8988T (cell line): Measurements from ENCODE around the gene ERP27.

Experiments
- DNase-seq: peaks from one replicate; pipeline ENCODE4 v3.0.0; 2011

ERP27 gene

DNA sequence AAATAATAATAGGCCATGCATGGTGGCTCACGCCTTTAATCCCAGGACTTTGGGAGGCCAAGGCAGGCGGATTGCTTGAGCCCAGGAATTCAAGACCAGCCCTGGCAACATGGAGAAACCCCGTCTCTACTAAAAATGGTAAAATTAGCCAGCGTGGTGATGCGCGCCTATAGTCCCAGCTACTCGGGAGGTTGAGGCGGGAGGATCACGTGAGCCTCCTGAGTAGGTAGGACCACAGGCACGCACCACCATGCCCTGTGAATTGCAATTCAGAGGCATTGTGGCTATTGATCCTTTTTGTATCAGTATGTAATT, 20.7 kb upstream of the ERP27 start:
- no peak for DNase-seq

DNA sequence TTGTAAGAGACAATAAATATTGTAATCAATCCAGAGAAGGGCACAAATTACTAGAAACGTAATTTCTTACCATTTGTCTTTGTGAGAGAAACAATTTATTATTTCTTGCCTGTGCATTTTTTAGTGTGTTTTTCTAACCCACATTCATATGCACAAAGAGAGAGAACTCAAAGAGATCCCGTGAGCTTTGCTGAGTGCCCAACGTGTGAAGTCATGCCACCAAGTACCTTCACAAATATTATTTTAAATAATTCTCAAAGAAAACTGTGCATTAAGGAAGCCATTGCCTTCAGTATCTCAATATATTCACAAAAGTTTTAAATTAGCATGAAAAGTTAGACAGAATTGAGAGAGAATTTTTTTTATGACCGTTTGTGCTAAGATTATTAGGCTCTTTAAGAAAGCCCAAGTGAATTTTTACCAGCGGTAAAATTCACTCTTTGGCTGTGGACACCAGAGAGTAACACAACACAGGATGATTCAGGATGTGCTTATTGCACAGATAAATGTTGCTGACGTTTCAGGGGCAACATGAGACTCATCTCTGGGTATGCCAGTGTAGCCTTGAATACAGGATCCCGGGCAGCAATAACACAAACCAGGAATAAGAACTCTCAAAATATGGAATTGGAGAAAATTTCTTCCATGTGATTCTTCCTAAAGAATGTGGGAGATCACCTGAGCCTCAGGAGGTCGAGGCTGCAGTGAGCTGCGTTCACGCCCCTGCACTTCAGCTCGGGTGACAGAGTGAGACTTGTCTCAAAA, 20.2 kb upstream of the ERP27 start:
- DNase-seq = no peak

DNA sequence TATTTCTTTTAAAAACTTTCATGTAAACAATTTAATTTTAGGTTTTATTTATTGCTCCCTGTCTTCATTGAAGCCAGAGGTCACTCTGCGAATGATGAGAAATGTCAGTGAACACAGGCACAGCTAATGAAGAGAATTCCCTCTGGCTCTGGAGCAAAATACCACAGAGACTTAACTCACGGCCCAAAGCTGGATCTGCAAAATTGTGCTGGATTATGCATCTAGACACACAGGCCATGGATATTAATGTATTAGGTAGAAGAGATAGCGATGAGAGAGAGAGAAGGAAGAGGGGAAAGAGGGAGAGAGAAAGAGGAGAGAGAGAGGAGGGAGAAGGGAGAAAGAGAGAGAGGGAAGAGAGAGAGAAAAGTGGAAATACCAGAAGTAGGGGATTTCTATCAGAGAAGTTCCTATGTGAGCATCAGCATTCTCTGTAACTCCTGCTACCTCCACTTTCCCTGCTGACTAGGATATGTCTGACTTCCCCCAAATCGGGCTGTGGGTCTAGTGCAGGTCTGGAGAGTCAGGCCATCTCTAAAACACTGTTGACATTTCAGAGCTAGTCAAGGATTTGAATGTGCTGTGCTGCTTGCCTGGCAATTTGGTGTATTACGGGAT, 19.3 kb upstream of the ERP27 start:
- no peak for DNase-seq

DNA sequence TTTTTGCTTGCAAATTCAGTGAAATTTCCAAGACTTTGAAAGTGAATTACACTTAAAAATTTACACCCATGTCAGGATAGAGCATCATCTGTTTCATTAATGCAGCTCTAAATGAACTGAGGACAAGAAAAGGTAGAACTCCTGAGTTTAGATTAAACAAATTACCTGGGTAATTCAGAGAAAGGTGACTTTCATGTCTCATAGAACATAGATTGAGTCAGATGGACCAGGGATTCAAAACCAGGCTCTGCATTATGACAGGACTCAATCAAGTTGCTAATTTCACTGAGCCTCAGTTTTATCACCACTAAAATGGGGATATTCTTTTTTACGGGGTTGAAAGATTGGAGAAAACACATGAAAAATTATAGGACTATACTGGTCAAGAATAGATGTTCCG, 18.6 kb upstream of the ERP27 start:
- DNase-seq = no peak

DNA sequence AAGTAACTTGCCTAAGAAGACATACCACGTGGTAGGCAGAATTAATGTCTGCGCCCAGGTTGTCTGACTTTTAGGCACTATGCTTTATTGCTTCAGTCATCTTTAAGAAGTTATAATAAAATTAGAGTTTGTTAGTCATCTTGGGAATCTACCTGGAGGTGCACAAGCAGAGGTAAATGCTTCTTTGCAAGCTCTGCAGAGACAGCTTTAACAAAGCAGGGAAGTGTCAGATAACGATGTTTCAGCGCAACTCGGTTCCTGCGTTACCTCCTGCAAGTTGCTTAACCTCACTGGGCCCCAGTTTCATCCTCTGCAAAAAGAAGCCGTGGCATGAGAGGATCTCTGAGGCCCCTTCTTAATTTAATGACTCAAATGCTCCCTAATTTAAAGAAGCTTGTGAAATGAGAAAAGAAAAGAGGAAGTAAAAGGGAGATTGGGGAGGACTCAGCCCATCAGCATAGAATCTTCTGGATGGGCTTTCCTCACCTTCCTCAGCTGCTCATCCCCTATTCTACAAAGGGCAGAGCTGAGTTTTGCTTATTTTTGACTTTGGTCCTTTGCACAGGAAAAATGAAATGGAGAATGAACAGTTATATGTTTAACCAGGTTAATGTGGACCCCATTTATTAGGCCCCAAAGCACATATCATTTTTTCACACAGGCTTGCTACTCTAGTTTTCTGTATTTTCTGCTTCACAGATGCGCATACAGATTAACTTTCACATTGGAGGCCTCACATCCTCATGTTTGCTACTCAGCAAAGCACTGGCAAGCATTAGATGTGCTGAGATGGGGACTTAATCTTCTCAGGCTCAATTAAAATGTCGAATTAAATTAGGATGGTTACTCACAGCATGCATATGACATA, 17.9 kb upstream of the ERP27 start:
- no peak for DNase-seq

DNA sequence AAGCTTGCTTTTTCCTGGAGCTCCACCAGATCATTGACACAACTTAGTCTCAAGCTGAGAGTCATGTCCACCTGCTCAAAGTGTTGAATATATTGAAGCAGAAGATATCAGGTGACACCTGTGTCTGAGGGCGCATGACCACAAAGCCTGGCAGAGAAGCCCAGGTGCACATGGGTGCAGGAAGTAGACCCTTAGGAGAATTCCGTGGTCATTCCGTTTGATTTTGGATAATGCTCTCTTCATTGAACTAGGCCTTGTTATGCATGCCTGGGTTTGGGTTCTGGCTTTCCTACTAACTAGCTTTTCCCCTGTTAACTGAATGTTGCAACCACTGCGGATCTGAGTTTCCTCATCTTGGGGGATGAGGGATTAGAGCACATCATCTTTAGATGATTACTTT, 15.9 kb upstream of the ERP27 start:
- no peak for DNase-seq

DNA sequence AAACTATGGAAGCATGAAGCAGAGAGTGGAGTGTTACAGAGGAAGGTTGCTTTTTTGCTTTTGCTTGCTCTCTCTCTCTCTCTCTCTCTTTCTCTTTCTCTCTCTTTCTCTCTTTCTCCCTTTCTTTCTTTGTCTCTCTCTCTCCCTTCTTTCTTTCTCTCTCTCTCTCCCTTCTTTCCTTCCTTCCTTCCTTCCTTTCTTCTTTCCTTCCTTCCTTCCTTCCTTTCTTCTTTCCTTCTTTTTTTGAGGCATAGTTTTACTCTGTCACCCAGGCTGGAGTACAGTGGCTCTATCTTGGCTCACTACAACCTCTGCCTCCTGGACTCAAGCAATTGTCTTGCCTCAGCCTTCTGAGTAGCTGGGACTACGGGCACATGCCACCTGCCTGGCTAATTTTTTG, 15.4 kb upstream of the ERP27 start:
- no peak for DNase-seq

DNA sequence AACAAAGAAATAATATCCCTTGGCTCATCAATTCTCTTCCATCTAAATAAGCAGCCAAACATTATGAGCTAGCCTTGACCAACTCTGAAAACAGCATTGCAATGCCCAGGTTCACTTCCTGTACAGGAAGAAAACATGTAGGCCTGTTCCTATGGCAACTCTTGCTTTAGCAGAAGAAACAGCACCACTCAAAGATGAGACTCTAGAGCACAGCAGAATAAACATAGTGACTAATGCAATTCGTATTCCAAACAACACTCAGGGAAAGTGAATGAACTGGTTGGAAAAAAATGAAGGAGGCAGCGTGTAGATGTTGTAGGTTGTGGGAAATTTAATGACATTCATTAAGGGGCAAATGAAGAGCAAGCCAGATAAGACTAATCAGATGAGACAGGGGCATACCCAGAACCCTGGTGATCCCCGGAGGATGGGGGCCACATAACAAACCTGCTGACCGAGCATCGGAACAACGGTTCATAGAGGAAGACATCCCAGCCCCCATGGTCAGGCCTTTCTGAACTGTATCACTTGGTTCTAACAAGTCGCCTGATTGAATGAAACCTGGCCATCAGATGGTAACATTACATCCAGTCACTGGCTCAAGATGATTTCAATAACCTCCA, 14.1 kb upstream of the ERP27 start:
- DNase-seq = no peak

DNA sequence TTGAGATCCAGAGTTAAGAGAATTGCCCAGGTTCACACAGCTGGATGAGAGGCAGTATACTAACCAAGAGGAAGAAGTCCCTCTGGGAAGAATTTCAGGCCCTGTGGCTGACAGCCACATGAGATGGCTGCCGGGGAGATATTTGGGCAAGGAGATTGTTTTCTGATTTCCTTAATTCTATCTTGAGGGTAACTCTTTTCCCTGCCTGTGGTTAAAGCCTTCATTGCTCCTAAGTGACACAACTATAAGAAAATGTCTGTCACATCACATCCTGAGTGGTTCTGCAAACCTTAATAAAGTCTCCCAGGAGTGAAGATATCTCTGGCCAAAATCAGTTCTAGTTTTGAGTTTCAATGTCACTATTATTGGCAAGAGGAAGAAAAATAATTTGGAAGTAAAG, 13.5 kb upstream of the ERP27 start:
- DNase-seq = no peak

DNA sequence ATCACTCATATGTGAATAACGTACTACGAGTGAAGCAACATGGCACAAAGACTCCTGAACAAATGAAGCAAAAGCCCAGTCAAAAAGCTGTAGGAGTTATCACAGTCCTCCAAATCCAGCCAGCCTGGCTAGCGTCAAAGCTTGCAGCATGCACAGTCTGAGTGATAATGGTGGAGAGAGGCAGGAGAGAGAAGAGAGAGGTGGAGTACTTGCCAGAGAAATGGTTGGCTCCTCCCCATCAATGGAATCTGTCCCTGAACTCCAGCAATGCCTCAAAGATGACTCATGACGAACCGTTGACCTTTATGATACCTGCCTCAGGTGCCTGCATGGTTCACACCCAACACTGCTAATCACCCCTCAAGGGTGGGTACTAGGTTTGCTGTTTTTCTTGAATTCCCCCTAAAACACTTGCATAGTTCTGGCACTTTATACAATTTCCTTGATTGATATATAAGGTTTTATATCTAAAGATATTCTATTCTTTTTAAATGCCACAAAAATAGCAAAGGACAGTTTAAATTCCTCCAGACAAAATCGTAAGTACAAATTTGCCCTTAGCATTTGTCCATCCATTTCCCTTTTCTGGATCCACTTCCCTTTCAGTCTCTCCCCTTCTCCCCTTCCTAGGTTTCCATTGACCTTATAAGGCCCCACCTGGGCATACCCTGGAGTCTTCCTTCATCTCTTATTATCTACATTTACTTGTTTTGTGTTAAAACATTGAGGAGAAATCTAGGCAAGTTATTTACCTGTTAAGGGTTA, 12.8 kb upstream of the ERP27 start:
- DNase-seq = no peak

DNA sequence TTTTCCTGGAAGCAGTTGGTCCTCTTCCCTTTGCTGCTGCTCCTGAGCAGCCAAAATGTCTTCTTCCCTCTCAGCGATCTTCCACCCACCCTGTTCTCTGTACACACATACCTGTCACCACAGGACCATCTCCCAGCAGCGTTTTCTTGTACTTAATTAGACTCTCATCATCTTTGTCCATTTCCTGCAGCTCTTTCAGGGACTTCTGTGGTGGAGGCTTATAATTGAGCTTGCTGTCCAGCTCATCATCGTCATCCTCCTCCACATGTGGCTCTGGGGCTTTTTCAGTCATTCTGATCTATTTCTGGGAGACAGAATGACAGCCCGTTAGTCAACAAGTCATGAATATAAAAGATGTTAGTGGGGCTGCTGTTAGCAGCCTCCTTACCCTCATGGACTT, 12.1 kb upstream of the ERP27 start:
- no peak for DNase-seq

DNA sequence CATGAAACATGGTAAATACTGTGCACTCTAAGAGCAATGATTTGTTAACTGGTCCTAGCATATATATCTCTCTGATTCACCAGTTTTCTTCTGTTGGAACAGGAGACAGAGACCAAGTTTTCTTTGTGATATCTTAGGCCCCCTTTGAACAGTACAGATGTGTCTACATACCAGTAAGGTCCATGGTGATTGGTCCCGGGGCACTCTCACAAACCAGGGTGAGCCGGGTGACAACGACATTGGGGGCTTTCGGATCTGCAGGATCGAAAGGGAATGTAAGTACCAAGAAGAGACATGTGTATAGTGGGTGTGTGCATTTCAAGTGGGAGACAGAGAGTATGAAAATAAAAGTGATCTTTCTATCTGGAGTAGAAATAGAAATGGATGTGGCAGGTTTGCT, 11.3 kb upstream of the ERP27 start:
- no peak for DNase-seq

DNA sequence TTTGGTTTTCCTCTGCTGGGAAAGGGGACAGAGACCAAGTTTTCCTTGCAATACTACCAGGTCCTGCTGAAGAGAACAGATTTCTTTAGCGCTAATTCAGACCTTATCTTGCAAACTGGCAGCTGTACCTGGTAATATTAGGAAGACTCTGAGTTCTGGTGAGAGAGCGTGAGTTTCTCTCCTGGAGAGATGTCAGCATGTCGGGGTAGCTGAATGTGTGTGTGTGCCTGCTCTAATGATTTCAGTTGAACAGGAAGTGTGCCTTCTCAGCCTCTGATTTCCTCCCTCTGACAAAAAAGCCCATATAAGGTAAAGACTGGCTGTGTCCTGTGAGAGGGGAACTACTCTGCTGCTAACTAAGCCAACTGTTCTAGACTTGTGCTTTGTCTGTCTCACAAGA, 10.3 kb upstream of the ERP27 start:
- no peak for DNase-seq

DNA sequence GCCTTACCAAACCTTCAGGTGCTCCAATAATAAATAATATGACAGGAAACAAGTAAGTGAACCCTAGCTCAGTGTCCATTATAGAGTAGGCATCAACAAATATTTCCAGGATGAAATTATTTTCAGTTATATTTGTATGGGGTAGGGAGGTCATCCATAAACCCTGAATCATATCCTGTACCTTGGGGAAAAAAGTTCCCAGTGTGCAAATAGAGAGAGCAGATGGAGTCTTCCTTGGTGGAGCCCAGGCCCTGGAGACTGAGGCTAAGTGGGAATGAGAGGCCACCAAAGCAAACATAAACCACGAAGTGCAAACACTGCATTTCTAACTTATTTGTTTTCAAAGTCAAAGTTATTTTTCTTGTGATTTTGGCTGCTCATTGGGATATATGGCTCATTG, 8.5 kb upstream of the ERP27 start:
- DNase-seq = no peak

DNA sequence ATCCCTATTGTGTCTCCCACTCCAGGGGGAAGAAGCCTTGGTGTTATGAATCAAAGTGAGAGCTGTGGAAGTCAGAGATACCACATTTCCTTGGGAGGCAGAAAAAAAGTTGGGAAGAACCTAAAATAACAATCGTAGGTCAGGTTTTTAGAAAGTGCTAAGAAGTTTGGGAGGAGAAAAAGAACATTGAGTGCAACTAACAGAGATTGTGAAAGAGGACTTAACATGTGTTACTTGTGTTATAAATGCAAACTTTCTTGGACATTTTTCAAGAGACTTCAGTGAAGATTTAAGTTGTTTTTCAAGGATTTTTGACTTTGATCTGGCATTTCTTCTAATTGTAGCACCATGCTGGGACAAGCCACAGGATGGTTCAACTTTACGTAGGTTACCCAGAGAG, 7.8 kb upstream of the ERP27 start:
- DNase-seq = no peak

DNA sequence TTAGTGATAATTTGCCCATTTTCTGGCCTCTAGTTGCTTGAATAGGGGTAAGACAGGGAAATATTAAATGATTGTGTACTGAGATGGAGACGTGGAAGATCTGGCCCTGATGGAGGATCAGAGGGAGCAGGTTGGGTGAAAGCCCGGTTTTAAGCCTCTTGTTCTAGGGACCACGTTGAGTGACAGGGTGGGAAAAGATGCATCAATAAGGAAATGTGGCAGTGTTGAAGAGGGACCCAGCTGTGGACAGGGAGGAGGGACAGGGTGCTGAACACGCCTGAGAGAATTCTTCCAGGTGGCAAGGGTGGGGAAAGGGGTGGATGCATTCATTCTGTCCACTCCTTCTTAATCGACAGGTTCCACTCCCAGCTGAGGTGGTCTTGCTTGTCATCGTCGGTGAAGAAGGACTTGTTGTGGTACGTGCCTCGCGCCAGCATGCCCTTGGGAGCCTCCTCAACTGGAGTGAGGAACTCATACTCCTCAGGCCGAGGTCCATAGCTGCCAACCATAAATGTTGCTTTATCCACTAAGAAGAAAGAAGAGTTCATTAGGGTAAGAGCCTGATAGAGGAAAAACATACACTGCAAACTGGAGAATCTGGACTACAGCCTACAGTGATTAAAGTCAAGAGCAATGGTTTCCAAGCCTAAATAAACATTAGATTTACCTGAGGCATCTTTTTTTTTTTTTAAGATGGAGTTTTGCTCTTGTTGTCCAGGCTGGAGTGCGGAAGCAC, 4.0 kb upstream of the ERP27 start:
- DNase-seq = no peak

DNA sequence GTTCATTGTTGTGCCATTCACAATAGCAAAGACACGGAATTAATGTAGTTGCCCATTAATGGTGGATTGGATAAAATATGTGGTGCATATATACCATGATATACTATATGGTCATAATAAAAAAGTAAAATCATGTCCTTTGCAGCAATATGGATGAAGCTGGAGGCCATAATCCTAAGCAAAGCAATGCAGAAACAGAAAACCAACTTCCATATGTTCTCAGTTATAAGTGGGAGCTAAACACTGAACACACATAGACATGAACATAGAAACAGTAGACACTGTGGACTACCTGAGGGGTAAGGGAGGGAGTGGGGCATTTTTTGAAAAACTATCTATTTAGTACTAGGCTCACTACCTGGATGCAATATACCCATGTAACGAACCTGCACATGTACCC, 3.0 kb upstream of the ERP27 start:
- DNase-seq = no peak

DNA sequence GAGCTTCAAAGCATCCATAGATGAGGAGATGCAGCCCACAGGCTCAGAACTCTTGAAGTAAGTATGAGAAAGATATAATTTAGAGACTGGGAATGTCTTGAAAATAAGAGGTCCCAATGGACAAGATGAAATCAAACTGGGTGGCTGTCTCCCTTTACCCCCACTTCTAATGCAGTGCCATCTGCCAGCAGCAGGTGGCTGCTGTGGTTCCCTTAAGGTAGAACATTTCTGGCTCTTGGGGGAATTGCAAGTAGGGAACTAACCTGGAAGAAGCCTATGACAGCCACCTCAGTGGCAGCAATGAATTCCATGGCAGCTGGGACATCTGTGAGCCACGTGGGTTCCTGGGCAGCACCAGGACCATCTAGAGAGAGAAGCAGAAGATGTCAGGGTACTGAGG, 648 bp downstream of the ERP27 start:
- peak; percentile 17 for DNase-seq

DNA sequence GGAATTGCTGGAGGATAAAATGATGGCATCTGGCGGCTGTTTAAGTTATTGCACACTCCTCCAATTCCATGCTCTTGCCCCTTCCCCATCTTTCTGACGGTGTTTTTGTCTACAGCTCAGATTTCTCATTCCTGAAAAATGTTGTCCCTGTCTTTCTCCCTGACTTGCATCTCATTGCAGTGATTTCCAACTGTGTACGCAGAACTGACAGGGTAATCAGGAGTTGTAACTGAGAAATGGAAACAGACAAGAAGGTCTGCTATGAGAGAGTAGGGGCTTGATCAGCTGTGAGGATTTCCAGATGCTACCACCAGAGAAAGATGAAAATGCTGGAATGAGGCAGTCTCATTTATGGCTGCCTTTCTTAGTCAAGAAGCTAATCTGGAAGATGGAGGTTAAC, 1.3 kb downstream of the ERP27 start:
- no peak for DNase-seq

DNA sequence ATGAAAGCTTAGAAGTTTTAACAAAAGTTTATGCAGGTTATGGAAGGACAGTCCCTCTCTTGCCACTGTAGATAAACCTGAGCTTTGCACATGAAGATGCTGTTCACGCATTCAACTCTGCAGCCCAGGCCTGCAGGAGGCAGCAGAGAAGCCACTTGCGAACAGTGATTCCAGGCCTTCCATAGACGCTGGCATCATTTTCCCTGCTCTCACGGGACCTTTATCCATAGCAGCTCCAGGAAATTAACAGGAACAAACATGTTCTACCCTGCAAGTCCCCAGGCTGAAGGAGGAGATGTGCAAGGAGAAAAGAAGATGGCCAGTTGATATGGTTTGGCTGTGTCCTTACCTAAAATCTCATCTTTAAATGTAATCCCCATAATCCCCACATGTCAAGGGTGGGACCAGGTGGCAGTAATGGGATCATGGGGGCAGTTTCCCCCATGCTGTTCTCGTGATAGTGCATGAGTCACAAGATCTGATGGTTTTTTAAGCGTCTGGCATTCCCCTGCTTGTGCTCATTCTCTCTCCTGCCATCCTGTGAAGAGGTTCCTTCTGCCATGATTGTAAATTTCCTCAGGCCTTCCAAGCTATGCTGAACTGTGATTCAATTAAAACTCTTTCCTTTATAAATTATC, 2.0 kb downstream of the ERP27 start:
- DNase-seq = no peak

DNA sequence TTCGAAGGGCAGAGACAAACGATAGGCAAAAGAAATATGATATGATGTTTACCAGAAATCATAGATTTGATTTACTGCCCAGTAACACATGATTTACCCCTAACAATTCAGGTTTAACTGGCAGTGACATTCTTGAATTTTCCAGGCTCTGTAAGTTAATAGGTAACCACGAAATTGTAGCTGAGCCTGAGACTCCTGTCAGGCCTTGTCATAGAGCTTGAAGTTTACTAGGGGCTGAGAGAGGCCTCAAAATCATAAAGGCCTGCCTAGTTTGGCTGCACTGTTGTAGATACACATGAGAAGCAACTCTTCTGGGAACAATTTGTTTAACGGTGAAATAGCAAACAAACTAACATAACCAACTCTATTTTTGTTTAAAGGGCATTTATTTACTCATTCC, 3.3 kb downstream of the ERP27 start:
- no peak for DNase-seq

DNA sequence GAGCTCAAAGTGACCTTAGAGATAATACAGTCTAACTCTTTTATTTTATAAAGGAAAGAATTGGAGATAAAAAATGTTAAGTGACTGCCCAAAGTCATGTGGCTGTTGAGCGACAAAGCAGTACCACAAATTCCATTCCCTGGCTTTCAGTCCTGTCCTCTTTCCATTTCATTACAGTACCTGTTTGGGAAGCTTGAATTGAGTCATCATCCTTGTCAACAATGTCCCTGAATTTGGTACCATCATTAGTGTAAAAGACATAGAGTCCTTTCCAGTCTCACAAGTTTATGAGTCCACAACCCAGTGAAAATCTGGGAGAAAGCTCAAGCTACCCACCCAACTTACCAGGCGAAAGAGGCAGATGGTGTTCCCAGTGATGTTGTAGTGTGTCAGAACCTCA, 3.8 kb downstream of the ERP27 start:
- no peak for DNase-seq
